HepG2 (cell line): ENCODE measurements around the gene CFAP221. TPM values are rescaled to one million over a fixed set of nuclear protein-coding genes. Genes with fewer than 3 reads are reported as not detected.

Source experiments
- ATAC-seq: fragments of 200-7000 bp; cut with Tn5 transposase; 3 replicates; pipeline ENCODE4 v1.9.1; 2020; ENCODE audit warnings: mild to moderate bottlenecking, moderate library complexity
- BruUV-seq: library from RNA; stranded (reverse); fragments of 400-500 nt; replicated peaks from 2 replicates; lab custom pipeline; 2021; lab: Mats Ljungman, UMichigan
- CTCF ChIA-PET: fragments of 300-600 bp; formaldehyde crosslinking; extraction: SDS; loops from one replicate; lab custom pipeline; 2021; ENCODE audit warnings: low total read pairs, inconsistent platforms, low intra/inter-chr PET ratio; lab: Yijun Ruan, JAX
- POLR2A ChIA-PET: fragments of 350-600 bp; sonication (Branson Sonifier 250); formaldehyde crosslinking; loops from one replicate; lab custom pipeline; 2020; ENCODE audit warnings: antibody characterized with exemption, inconsistent platforms; lab: Yijun Ruan, JAX
- DNase-seq: peaks from one replicate; pipeline ENCODE4 v3.0.0-alpha.2; 2015; ENCODE audit warnings: low spot score
- FAIRE-seq: peaks from 3 replicates; lab custom pipeline; 2011; peaks lifted over from hg19 to GRCh38; lab: Jason Lieb, UNC
- H2AFZ ChIP-seq: one replicate; pipeline ENCODE4 v1.6.1; 2011; ENCODE audit warnings: low read length, inconsistent platforms
- H3K27ac ChIP-seq: fragments of 300-600 bp; 3 replicates; pipeline ENCODE4 v1.8.0; 2011; ENCODE audit warnings: mixed run types, mild to moderate bottlenecking, mixed read lengths, low read length, inconsistent platforms; ENCODE audit not compliant: insufficient read depth; ENCODE audit errors: extremely low read length
- H3K27me3 ChIP-seq, 2 experiments: fragments of 200-600 bp in 1 of 2; 2 replicates in 1 of 2; 3 replicates in 1 of 2; pipeline versions ENCODE4 v1.6.0 to v1.8.0; 2011; ENCODE audit warnings: low read length in 2 of 2, mild to moderate bottlenecking in 2 of 2, moderate library complexity in 2 of 2, inconsistent platforms in 1 of 2; ENCODE audit not compliant: insufficient read depth in 2 of 2, control insufficient read depth in 1 of 2
- H3K36me3 ChIP-seq, 2 experiments: fragments of 200-600 bp in 1 of 2; replicated peaks in 1 of 2; 2 replicates in 1 of 2; 3 replicates in 1 of 2; pipeline versions ENCODE4 v1.5.1 to v1.8.0; 2011; ENCODE audit warnings: low read length in 2 of 2, inconsistent platforms in 1 of 2; ENCODE audit not compliant: insufficient read depth in 2 of 2, control insufficient read depth in 1 of 2
- H3K4me1 ChIP-seq: 2 replicates; pipeline ENCODE4 v1.5.1; 2012; ENCODE audit warnings: low read length, inconsistent platforms; ENCODE audit not compliant: insufficient read depth
- H3K4me2 ChIP-seq: 2 replicates; pipeline ENCODE4 v1.6.0; 2011; ENCODE audit warnings: low read depth, low read length, inconsistent platforms
- H3K4me3 ChIP-seq, 3 experiments: fragments of 200-600 bp in 1 of 3; sonication (generic), shearing (Covaris generic) in 1 of 3; replicated peaks in 1 of 3; 2 replicates each; pipeline ENCODE4 v1.5.1; 2011 to 2016; ENCODE audit warnings: low read length in 3 of 3, inconsistent platforms in 2 of 3, low read depth in 2 of 3, mild to moderate bottlenecking in 2 of 3, control low read depth in 1 of 3, mixed read lengths in 1 of 3; ENCODE audit not compliant: insufficient read depth in 1 of 3
- H3K79me2 ChIP-seq: one replicate; pipeline ENCODE4 v1.6.1; 2011; ENCODE audit warnings: low read length, inconsistent platforms; ENCODE audit not compliant: insufficient read depth
- H3K9ac ChIP-seq: 2 replicates; pipeline ENCODE4 v1.6.0; 2011; ENCODE audit warnings: mild to moderate bottlenecking, low read depth, low read length, inconsistent platforms; ENCODE audit not compliant: insufficient read depth
- H3K9me3 ChIP-seq: 2 replicates; pipeline ENCODE4 v1.5.1; 2012; ENCODE audit warnings: mild to moderate bottlenecking, low read length
- H4K20me1 ChIP-seq: 2 replicates; pipeline ENCODE4 v1.6.0; 2011; ENCODE audit warnings: inconsistent platforms, mild to moderate bottlenecking, low read length, moderate library complexity; ENCODE audit not compliant: insufficient read depth
- ATF4 ChIP-seq, 2 experiments: fragments of 450-650 bp in 1 of 2; sonication (generic) in 1 of 2; formaldehyde crosslinking; IDR thresholded peaks; 2 replicates each; pipeline versions ENCODE4 v1.5.0 to v1.8.0; 2020 to 2022; ENCODE audit warnings: mild to moderate bottlenecking in 1 of 2, missing genetic modification reagents in 1 of 2
- HNF4A ChIP-seq: sonication (generic); formaldehyde crosslinking; IDR thresholded peaks from 2 replicates; pipeline ENCODE4 v1.4.0; 2020; ENCODE audit warnings: missing genetic modification reagents
- ZNF7 ChIP-seq: IDR thresholded peaks from 2 replicates; pipeline ENCODE4 v1.6.1; 2016; ENCODE audit warnings: missing biosample characterization, missing genetic modification reagents
- WGBS: methylation state at CpG from one replicate; pipeline ENCODE4 v1.1.6; 2017; ENCODE audit warnings: low lambda C conversion rate; 5-methylcytosine and 5-hydroxymethylcytosine counted together
- in situ Hi-C: cut with HindIII; loops from 2 replicates; pipeline ENCODE4 v1.10.0; 2017; ENCODE audit warnings: low pct_unique_long_range_greater_than_20kb; ENCODE audit not compliant: extremely low pct_ligation_motif_present
- intact Hi-C: fragments of 100-400 bp; cut with micrococcal nuclease; formaldehyde crosslinking; loops from one replicate; pipeline ENCODE4 v1.10.0; 2022; ENCODE audit not compliant: unreplicated experiment
- polyA plus RNA-seq, 8 experiments: library from polyadenylated mRNA; depleted of rRNA in 3 of 8; stranded (reverse) in 7 of 8; unstranded in 1 of 8; fragments of >200 nt; fragmentation: Illumina TruSeq in 4 of 8; extraction: Trizol in 4 of 8; gene quantifications; 2 replicates each; pipeline versions ENCODE4 v1.2.1 to v1.2.3, GENCODE V29; 2011 to 2016; ENCODE audit warnings: low read depth in 4 of 8, missing spikeins in 1 of 8, mixed read lengths in 1 of 8; ENCODE audit not compliant: insufficient read depth in 1 of 8
- total RNA-seq, 5 experiments: library from RNA; depleted of rRNA; stranded (reverse); fragments of >200 nt; fragmentation: Illumina TruSeq; extraction: Trizol; gene quantifications; 2 replicates each; pipeline ENCODE4 v1.2.3, GENCODE V29; 2016; ENCODE audit warnings: low read depth in 1 of 5

Gene CFAP221
- total and polyA plus RNA-seq, 2 of the 13 experiments (the other 11 are each of a cell fraction or from before 2014, with no cell fraction given): not detected

DNA sequence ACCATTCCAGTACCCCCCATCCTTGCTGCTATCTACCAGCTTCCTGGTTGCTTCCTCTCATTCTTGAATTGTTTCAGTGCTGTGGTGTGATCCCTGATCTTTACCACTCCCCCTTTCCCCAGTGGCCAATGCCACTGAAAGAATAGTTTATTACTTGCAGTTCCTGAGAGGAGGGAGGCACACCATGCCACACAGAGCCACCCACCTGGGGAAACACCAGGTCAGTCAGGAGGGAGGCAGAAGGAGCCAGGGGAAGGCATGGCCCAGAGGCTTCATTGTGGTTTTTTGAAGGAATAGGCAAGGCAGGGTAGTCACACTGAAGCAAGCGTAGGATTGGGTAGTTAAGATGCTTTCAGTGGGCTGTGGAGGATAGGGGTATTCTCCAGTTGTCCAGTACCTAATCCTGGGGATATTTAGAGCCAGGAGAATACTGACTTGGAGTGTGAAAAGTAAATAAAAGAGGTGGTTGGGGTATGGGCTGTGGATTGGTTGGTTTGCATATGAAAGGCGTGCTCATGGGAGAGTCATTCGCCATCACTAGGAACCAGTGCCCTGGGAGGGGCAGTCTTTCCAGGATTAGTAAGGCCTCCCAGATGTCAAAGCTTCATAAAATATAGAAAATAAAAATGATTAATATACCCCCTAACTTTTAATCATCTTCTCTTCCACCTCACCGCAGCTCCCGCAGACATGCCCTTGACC, 128.1 kb downstream of the CFAP221 start:
- Histone ChIP-seq H3K27me3 (peaks cover 3 to 15% of the 10 kb centered on the region in 2 experiments; a peak in 3 of 5 replicates), H3K9ac (no peak overlapping the region), H3K79me2 (no peaks in the 10 kb centered on the region), H3K4me2 (no peak overlapping the region), H3K4me1 (peaks cover 28% of the 10 kb centered on the region), H3K36me3 (no peaks in the 10 kb centered on the region), H4K20me1 (no peaks in the 10 kb centered on the region), H3K9me3 (no peaks in the 10 kb centered on the region), H3K27ac (no peak overlapping the region), H2AFZ (no peak overlapping the region), H3K4me3 (no peak overlapping the region)
- no peak for ATAC-seq
- no peak for FAIRE-seq
- in situ Hi-C loops: no loop called here
- intact Hi-C loops: no loop called here
- no peak for DNase-seq
- POLR2A ChIA-PET: no interaction called here
- CTCF ChIA-PET: no interaction called here
- WGBS: 80% methylated on average over 5 of the region's 5 CpGs
- no TSS peak for BruUV-seq
- no peak for TF ChIP-seq ATF4 (CRISPR knock-in tag; IDR thresholded peaks at IDR 0.05)

DNA sequence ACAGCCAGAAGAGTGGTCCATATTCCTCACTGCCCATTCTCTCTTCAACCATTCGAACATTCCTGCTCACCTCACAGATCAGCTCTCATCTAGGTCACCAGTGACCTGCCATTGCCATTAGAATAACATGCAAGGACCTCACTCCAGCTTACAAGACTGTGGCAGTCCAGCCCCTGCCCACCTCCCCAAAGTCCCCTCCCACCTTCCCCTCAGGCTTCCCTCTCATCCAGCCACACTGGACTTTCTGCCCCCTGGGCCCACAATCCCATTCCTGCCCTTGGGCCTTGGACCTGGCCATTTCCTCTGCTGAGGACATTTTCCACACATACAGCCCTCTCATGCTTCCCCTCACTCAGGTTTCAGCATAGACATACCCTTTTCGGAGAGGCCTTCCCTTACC, 129.5 kb downstream of the CFAP221 start:
- ChIA-PET CTCF (no interaction called here), POLR2A (no interaction called here)
- H3K4me1 ChIP-seq: peaks cover 42% of the 10 kb centered on the region
- intact Hi-C loops (no loop called here), in situ Hi-C loops (no loop called here)
- H4K20me1 ChIP-seq: no peaks in the 10 kb centered on the region
- no peaks in the 10 kb centered on the region for H3K36me3 ChIP-seq
- TF ChIP-seq HNF4A: peak; percentile 21; the same call in 1 of the 2 replicates
- no peak for TF ChIP-seq ZNF7 (CRISPR knock-in tag)
- FAIRE-seq: no peak
- 46% methylated on average over 2 of the region's 2 CpGs for WGBS
- ATAC-seq: no peak
- H3K9me3 ChIP-seq: no peaks in the 10 kb centered on the region
- H3K79me2 ChIP-seq: no peaks in the 10 kb centered on the region
- BruUV-seq: no TSS peak
- DNase-seq: no peak
- no peak overlapping the region; the same call in 1 of the 2 replicates for H3K4me2 ChIP-seq
- no peak overlapping the region for H2AFZ ChIP-seq
- H3K27me3 ChIP-seq: peaks cover 3 to 15% of the 10 kb centered on the region in 2 experiments; a peak in 3 of 5 replicates
- H3K27ac ChIP-seq: no peak overlapping the region
- no peak overlapping the region for H3K4me3 ChIP-seq
- H3K9ac ChIP-seq: no peak overlapping the region
